Measurements from ENCODE around the gene TTLL12.

Gene TTLL12

DNA sequence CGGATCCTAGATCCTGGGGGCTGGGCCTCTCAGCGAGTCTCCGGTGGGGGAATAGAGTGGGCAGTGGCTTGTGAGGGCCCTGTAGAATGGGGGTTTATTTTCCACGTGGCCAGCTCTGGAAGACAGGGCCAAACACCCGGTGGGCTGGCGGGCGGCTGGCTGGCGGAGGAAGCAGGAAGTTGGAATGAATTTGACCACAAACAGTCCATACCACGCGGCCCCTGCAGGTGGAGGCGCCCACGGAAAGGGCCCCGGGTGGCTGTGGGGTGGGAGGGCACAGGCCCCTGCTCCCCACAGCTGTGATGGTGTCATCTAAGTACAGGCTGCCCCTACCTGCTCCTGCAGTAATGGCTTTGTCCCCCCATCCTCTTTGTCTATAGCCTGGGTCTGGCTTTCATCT is 58.8 kb downstream of the TTLL12 start:
- no peak for DNase-seq (ENCODE audit: low read depth in 2 of 2)

- DNase-seq (ENCODE audit: low read depth in 2 of 2): no peak
These were observed 59.6 kb downstream of the TTLL12 start for GRCh38 chr22:43127166-43127908.

GRCh38 chr22:43126501-43127165 is 60.3 kb downstream of the TTLL12 start:
- no peak for DNase-seq (ENCODE audit: low read depth in 2 of 2)

DNA sequence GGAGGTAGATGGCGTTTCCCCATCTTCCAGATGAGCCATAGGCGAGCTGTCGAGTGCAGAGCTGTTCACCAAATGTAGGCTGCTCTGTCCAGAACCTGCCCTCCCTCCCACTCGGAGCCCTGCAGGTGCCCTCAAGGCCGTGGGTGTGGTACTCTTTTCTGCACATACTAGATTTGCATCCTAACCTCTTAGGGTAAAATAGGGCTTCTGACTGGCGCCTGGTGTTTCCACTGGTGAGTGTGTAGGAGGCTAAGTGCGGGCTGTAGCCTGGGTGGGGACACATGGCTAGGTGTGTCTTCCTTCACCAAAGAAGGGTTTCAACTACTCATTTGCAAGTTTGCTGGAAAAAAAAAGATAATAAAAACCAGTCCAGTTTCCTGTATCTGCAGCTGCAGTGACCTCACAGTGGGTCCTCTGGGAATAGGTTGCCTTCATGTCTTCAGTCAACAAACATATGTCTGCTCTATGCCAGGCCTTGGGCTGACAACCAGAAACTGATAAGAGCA is 67.9 kb downstream of the TTLL12 start:
- DNase-seq (ENCODE audit: low read depth in 2 of 2): no peak

- no peak for DNase-seq (ENCODE audit: low read depth in 2 of 2)
These were observed 68.7 kb downstream of the TTLL12 start for GRCh38 chr22:43118024-43118849.

- DNase-seq (ENCODE audit: low read depth in 2 of 2): no peak
These were observed 70.0 kb downstream of the TTLL12 start for GRCh38 chr22:43116932-43117331.

All from stimulated activated CD4-positive, alpha-beta T cell treated with anti-CD3 and anti-CD28 coated beads, Interleukin-12 subunit alpha, Interleukin-12 subunit beta, amount 100 ng/mL, for 24 hours (primary cell).